Kasumi-1 (cell line): ENCODE data around the gene PKD1.
"Not testable (repeated sequence)": the region's sequence is repeated elsewhere in the genome, so short reads cannot be mapped to it uniquely, and the experiment has no call there.

Experiments
- DNase-seq, 2 experiments: peaks; one replicate each; lab custom pipeline; 2025; lab: John Stamatoyannopoulos, UW

PKD1 gene

GRCh38 chr16:2150418-2151187 is 14.9 kb upstream of the PKD1 start:
- peak in 1 of 2 experiments; percentile 8 for DNase-seq

GRCh38 chr16:2149630-2150417 is 14.1 kb upstream of the PKD1 start:
- no peak for DNase-seq

- DNase-seq: no peak
Measured at GRCh38 chr16:2148714-2149629, 13.3 kb upstream of the PKD1 start.

- DNase-seq: no peak
Measured at GRCh38 chr16:2147981-2148671, 12.4 kb upstream of the PKD1 start, which contains the start of gene RAB26. Gene RAB26, plus strand, starts transcription at chr16:2148625. Its CDS starts 159 bp downstream, at chr16:2148784.

GRCh38 chr16:2147378-2147777 is 11.7 kb upstream of the PKD1 start:
- DNase-seq: no peak

GRCh38 chr16:2145843-2146242 is 10.1 kb upstream of the PKD1 start:
- no peak for DNase-seq

- no peak for DNase-seq
Measured at GRCh38 chr16:2143878-2144485, 8.3 kb upstream of the PKD1 start.

- DNase-seq: no peak
Measured at GRCh38 chr16:2142942-2143877, 7.5 kb upstream of the PKD1 start.

GRCh38 chr16:2135071-2135470 is 627 bp downstream of the PKD1 start:
- not testable (repeated sequence) for DNase-seq

- not testable (repeated sequence) for DNase-seq
Measured at GRCh38 chr16:2133797-2134196, 1.9 kb downstream of the PKD1 start.

GRCh38 chr16:2129890-2130447 is 5.7 kb downstream of the PKD1 start:
- DNase-seq: not testable (repeated sequence)

- DNase-seq: not testable (repeated sequence)
Measured at GRCh38 chr16:2129251-2129650, 6.4 kb downstream of the PKD1 start.

- not testable (repeated sequence) for DNase-seq
Measured at GRCh38 chr16:2127630-2128280, 7.9 kb downstream of the PKD1 start.

- DNase-seq: not testable (repeated sequence)
Measured at GRCh38 chr16:2126928-2127556, 8.7 kb downstream of the PKD1 start.

GRCh38 chr16:2126161-2126743 is 9.4 kb downstream of the PKD1 start:
- DNase-seq: not testable (repeated sequence)

GRCh38 chr16:2125609-2126008 is 10.1 kb downstream of the PKD1 start:
- not testable (repeated sequence) for DNase-seq

- peak; percentile 29 to 45 for DNase-seq
Measured at GRCh38 chr16:2124694-2125444, 10.8 kb downstream of the PKD1 start.
